K562 (cell line): ENCODE measurements around the gene ME3.

Source experiments
- MAFK ChIP-seq: IDR thresholded peaks from 2 replicates; pipeline ENCODE4 v1.6.1; 2011; ENCODE audit warnings: low read length, improper control_type of control experiment
- POLR2A ChIP-seq: fragments of 450-650 bp; conservative IDR thresholded peaks from 2 replicates; pipeline ENCODE4 v1.6.1; 2016
- POLR2AphosphoS5 ChIP-seq: IDR thresholded peaks from 2 replicates; pipeline ENCODE4 v1.6.1; 2011; ENCODE audit warnings: mild to moderate bottlenecking, low read depth, low read length, moderate library complexity; ENCODE audit not compliant: control insufficient read depth, insufficient read depth
- TSC22D4 ChIP-seq: fragments of 450-650 bp; IDR thresholded peaks from 2 replicates; pipeline ENCODE4 v1.6.1; 2016; ENCODE audit warnings: missing genetic modification characterization, missing biosample characterization, control low read depth
- TSHZ1 ChIP-seq: fragments of 250-450 bp; sonication (Bioruptor Pico); IDR thresholded peaks from 2 replicates; pipeline ENCODE4 v1.4.0; 2020; ENCODE audit warnings: mild to moderate bottlenecking, moderate library complexity
- YY1 ChIP-seq, 3 experiments: IDR thresholded peaks; 2 replicates each; pipeline ENCODE4 v1.6.1; 2011; ENCODE audit warnings: low read length in 2 of 3, mild to moderate bottlenecking in 2 of 3, moderate library complexity in 2 of 3, borderline replicate concordance in 1 of 3, control low read depth in 1 of 3, low read depth in 1 of 3; ENCODE audit not compliant: insufficient read depth in 3 of 3, insufficient replicate concordance in 2 of 3, control insufficient read depth in 1 of 3, insufficient read length in 1 of 3; ENCODE audit errors: extremely low read depth in 1 of 3
- ZNF274 ChIP-seq: IDR thresholded peaks from 2 replicates; pipeline ENCODE4 v1.6.1; 2011; ENCODE audit warnings: low read depth, mild to moderate bottlenecking, low read length, moderate library complexity, borderline replicate concordance

- TF ChIP-seq TSHZ1 (no peak), MAFK (no peak), ZNF274 (no peak), TSC22D4 (no peak), POLR2A (no peak), POLR2AphosphoS5 (no peak), YY1 (IDR thresholded peaks at IDR 0.05; ENCODE audit: borderline replicate concordance in 1 of 3, control insufficient read depth in 1 of 3, extremely low read depth in 1 of 3, insufficient read depth in 3 of 3, insufficient read length in 1 of 3, insufficient replicate concordance in 2 of 3, low read depth in 1 of 3, low read length in 2 of 3) (no peak)
Observed at GRCh38 chr11:86574493-86575207, 97.8 kb downstream of the ME3 start.
